HepG2 (cell line): Measurements from ENCODE around the gene RGS6. TPM values are rescaled to one million over a fixed set of nuclear protein-coding genes. Genes with fewer than 3 reads are reported as not detected.

Experiments used
- ATAC-seq: fragments of 200-7000 bp; cut with Tn5 transposase; 3 replicates; pipeline ENCODE4 v1.9.1; 2020; ENCODE audit warnings: mild to moderate bottlenecking, moderate library complexity
- BruUV-seq: library from RNA; stranded (reverse); fragments of 400-500 nt; replicated peaks from 2 replicates; lab custom pipeline; 2021; lab: Mats Ljungman, UMichigan
- CTCF ChIA-PET: fragments of 300-600 bp; formaldehyde crosslinking; extraction: SDS; loops from one replicate; lab custom pipeline; 2021; ENCODE audit warnings: low total read pairs, inconsistent platforms, low intra/inter-chr PET ratio; lab: Yijun Ruan, JAX
- POLR2A ChIA-PET: fragments of 350-600 bp; sonication (Branson Sonifier 250); formaldehyde crosslinking; loops from one replicate; lab custom pipeline; 2020; ENCODE audit warnings: antibody characterized with exemption, inconsistent platforms; lab: Yijun Ruan, JAX
- DNase-seq: peaks from one replicate; pipeline ENCODE4 v3.0.0-alpha.2; 2015; ENCODE audit warnings: low spot score
- FAIRE-seq: peaks from 3 replicates; lab custom pipeline; 2011; peaks lifted over from hg19 to GRCh38; lab: Jason Lieb, UNC
- H2AFZ ChIP-seq: one replicate; pipeline ENCODE4 v1.6.1; 2011; ENCODE audit warnings: low read length, inconsistent platforms
- H3K27ac ChIP-seq: fragments of 300-600 bp; 3 replicates; pipeline ENCODE4 v1.8.0; 2011; ENCODE audit warnings: mixed run types, mild to moderate bottlenecking, mixed read lengths, low read length, inconsistent platforms; ENCODE audit not compliant: insufficient read depth; ENCODE audit errors: extremely low read length
- H3K27me3 ChIP-seq, 2 experiments: fragments of 200-600 bp in 1 of 2; 2 replicates in 1 of 2; 3 replicates in 1 of 2; pipeline versions ENCODE4 v1.6.0 to v1.8.0; 2011; ENCODE audit warnings: low read length in 2 of 2, mild to moderate bottlenecking in 2 of 2, moderate library complexity in 2 of 2, inconsistent platforms in 1 of 2; ENCODE audit not compliant: insufficient read depth in 2 of 2, control insufficient read depth in 1 of 2
- H3K36me3 ChIP-seq, 2 experiments: fragments of 200-600 bp in 1 of 2; replicated peaks in 1 of 2; 2 replicates in 1 of 2; 3 replicates in 1 of 2; pipeline versions ENCODE4 v1.5.1 to v1.8.0; 2011; ENCODE audit warnings: low read length in 2 of 2, inconsistent platforms in 1 of 2; ENCODE audit not compliant: insufficient read depth in 2 of 2, control insufficient read depth in 1 of 2
- H3K4me1 ChIP-seq: 2 replicates; pipeline ENCODE4 v1.5.1; 2012; ENCODE audit warnings: low read length, inconsistent platforms; ENCODE audit not compliant: insufficient read depth
- H3K4me2 ChIP-seq: 2 replicates; pipeline ENCODE4 v1.6.0; 2011; ENCODE audit warnings: low read depth, low read length, inconsistent platforms
- H3K4me3 ChIP-seq, 3 experiments: fragments of 200-600 bp in 1 of 3; sonication (generic), shearing (Covaris generic) in 1 of 3; replicated peaks in 1 of 3; 2 replicates each; pipeline ENCODE4 v1.5.1; 2011 to 2016; ENCODE audit warnings: low read length in 3 of 3, inconsistent platforms in 2 of 3, low read depth in 2 of 3, mild to moderate bottlenecking in 2 of 3, control low read depth in 1 of 3, mixed read lengths in 1 of 3; ENCODE audit not compliant: insufficient read depth in 1 of 3
- H3K79me2 ChIP-seq: one replicate; pipeline ENCODE4 v1.6.1; 2011; ENCODE audit warnings: low read length, inconsistent platforms; ENCODE audit not compliant: insufficient read depth
- H3K9ac ChIP-seq: 2 replicates; pipeline ENCODE4 v1.6.0; 2011; ENCODE audit warnings: mild to moderate bottlenecking, low read depth, low read length, inconsistent platforms; ENCODE audit not compliant: insufficient read depth
- H3K9me3 ChIP-seq: 2 replicates; pipeline ENCODE4 v1.5.1; 2012; ENCODE audit warnings: mild to moderate bottlenecking, low read length
- H4K20me1 ChIP-seq: 2 replicates; pipeline ENCODE4 v1.6.0; 2011; ENCODE audit warnings: inconsistent platforms, mild to moderate bottlenecking, low read length, moderate library complexity; ENCODE audit not compliant: insufficient read depth
- GLI4 ChIP-seq: sonication (generic); formaldehyde crosslinking; IDR thresholded peaks from 2 replicates; pipeline ENCODE4 v1.5.1; 2020; ENCODE audit warnings: missing genetic modification reagents, mild to moderate bottlenecking, moderate library complexity, borderline replicate concordance
- PRDM10 ChIP-seq: sonication (generic); formaldehyde crosslinking; IDR thresholded peaks from 2 replicates; pipeline ENCODE4 v1.4.0; 2020; ENCODE audit warnings: low read depth, missing genetic modification reagents
- TBX3 ChIP-seq: fragments of 450-650 bp; IDR thresholded peaks from 2 replicates; pipeline ENCODE4 v1.6.1; 2017; ENCODE audit warnings: antibody characterized with exemption, mild to moderate bottlenecking, inconsistent platforms, borderline replicate concordance
- ZMYM2 ChIP-seq: sonication (generic); formaldehyde crosslinking; IDR thresholded peaks from 2 replicates; pipeline ENCODE4 v1.8.0; 2022; ENCODE audit warnings: mild to moderate bottlenecking, missing genetic modification reagents
- ZNF34 ChIP-seq: sonication (generic); formaldehyde crosslinking; IDR thresholded peaks from 2 replicates; pipeline ENCODE4 v1.4.0; 2020; ENCODE audit warnings: mild to moderate bottlenecking, missing genetic modification reagents, borderline replicate concordance
- ZNF350 ChIP-seq: sonication (generic); formaldehyde crosslinking; IDR thresholded peaks from 2 replicates; pipeline ENCODE4 v1.4.0; 2020; ENCODE audit warnings: mild to moderate bottlenecking, low read depth, missing genetic modification reagents, borderline replicate concordance
- ZNF430 ChIP-seq: sonication (generic); formaldehyde crosslinking; IDR thresholded peaks from 2 replicates; pipeline ENCODE4 v1.9.0; 2021; ENCODE audit warnings: mild to moderate bottlenecking, missing genetic modification reagents
- ZNF510 ChIP-seq: sonication (generic); formaldehyde crosslinking; IDR thresholded peaks from 2 replicates; pipeline ENCODE4 v1.4.0; 2020; ENCODE audit warnings: low read depth, mild to moderate bottlenecking, missing genetic modification reagents
- ZNF569 ChIP-seq: sonication (generic); formaldehyde crosslinking; IDR thresholded peaks from 2 replicates; pipeline ENCODE4 v1.5.0; 2020; ENCODE audit warnings: mild to moderate bottlenecking, missing genetic modification reagents, moderate library complexity, borderline replicate concordance
- ZNF670 ChIP-seq: sonication (generic); formaldehyde crosslinking; IDR thresholded peaks from 2 replicates; pipeline ENCODE4 v1.8.0; 2022; ENCODE audit warnings: mild to moderate bottlenecking, missing genetic modification reagents, borderline replicate concordance
- ZSCAN12 ChIP-seq: sonication (generic); formaldehyde crosslinking; IDR thresholded peaks from 2 replicates; pipeline ENCODE4 v1.9.0; 2021; ENCODE audit warnings: mild to moderate bottlenecking, missing genetic modification reagents
- ZUFSP ChIP-seq: sonication (generic); formaldehyde crosslinking; IDR thresholded peaks from 2 replicates; pipeline ENCODE4 v1.9.0; 2021; ENCODE audit warnings: missing genetic modification reagents, mild to moderate bottlenecking, borderline replicate concordance
- WGBS: methylation state at CpG from one replicate; pipeline ENCODE4 v1.1.6; 2017; ENCODE audit warnings: low lambda C conversion rate; 5-methylcytosine and 5-hydroxymethylcytosine counted together
- in situ Hi-C: cut with HindIII; loops from 2 replicates; pipeline ENCODE4 v1.10.0; 2017; ENCODE audit warnings: low pct_unique_long_range_greater_than_20kb; ENCODE audit not compliant: extremely low pct_ligation_motif_present
- intact Hi-C: fragments of 100-400 bp; cut with micrococcal nuclease; formaldehyde crosslinking; loops from one replicate; pipeline ENCODE4 v1.10.0; 2022; ENCODE audit not compliant: unreplicated experiment
- polyA plus RNA-seq, 8 experiments: library from polyadenylated mRNA; depleted of rRNA in 3 of 8; stranded (reverse) in 7 of 8; unstranded in 1 of 8; fragments of >200 nt; fragmentation: Illumina TruSeq in 4 of 8; extraction: Trizol in 4 of 8; gene quantifications; 2 replicates each; pipeline versions ENCODE4 v1.2.1 to v1.2.3, GENCODE V29; 2011 to 2016; ENCODE audit warnings: low read depth in 4 of 8, missing spikeins in 1 of 8, mixed read lengths in 1 of 8; ENCODE audit not compliant: insufficient read depth in 1 of 8
- total RNA-seq, 5 experiments: library from RNA; depleted of rRNA; stranded (reverse); fragments of >200 nt; fragmentation: Illumina TruSeq; extraction: Trizol; gene quantifications; 2 replicates each; pipeline ENCODE4 v1.2.3, GENCODE V29; 2016; ENCODE audit warnings: low read depth in 1 of 5
- TF ChIP-seq, protein P1 (sequence below): sonication (generic); formaldehyde crosslinking; IDR thresholded peaks from 2 replicates; pipeline ENCODE4 v1.5.0; 2020; ENCODE audit warnings: missing genetic modification reagents, mild to moderate bottlenecking, borderline replicate concordance
- TF ChIP-seq, protein P2 (sequence below): sonication (generic); formaldehyde crosslinking; IDR thresholded peaks from 2 replicates; pipeline ENCODE4 v1.8.1; 2023; ENCODE audit warnings: missing genetic modification reagents, mild to moderate bottlenecking, borderline replicate concordance

Gene RGS6
- total and polyA plus RNA-seq, 2 of the 13 experiments (the other 11 are each of a cell fraction or from before 2014, with no cell fraction given): not detected

GRCh38 chr14:72472845-72473244, 540.6 kb downstream of the RGS6 start (continued):
- TF ChIP-seq PRDM10 (CRISPR knock-in tag) (no peak), ZSCAN12 (no peak), ZNF350 (CRISPR knock-in tag) (no peak), GLI4 (CRISPR knock-in tag) (no peak), ZNF510 (CRISPR knock-in tag) (no peak)
- TF ChIP-seq, protein P1, sequence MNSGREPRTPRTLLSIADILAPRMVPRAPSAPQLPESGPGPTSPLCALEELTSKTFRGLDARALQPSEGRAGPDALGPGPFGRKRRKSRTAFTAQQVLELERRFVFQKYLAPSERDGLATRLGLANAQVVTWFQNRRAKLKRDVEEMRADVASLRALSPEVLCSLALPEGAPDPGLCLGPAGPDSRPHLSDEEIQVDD: no peak

DNA sequence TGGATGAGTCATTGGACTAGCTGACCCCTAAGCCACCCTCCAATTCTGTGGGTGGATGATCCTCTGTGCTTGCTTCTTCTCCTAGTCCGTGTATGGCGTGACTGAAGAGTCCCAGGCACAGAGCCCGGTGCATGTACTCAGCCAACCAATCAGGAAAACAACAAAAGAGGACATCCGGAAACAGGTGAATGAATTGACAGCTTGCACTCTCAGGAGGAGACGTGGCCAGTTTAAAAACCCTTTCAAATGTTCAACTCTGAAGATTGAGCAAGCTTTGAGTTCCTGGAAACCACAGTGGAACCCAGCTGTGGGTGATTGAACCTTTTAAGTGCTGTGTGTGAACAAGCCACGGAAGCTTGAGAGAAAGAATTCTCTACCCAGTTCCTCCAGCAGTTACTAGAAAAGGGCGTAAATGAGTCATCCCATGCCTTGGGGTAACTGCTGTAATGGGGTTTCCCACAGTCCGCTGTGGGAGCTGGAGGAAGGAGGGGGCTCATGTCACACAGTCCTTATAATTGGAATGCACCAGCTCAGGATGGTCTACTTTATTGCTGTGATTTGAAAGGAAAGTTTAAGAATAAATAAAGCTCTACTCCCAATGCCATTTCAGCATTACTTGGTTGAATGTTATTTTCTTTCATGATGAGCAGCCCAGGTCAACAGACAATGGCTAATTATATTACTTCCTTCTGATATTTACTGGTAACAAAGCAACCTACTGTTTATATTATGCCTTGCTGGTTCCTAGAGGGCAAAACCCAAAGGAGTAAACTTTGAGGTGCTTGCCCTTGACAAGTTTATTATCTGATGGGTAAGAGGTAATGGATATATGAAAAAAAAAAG, 544.6 kb downstream of the RGS6 start:
- Histone ChIP-seq H3K4me3 (no peak overlapping the region), H3K36me3 (no peaks in the 10 kb centered on the region), H4K20me1 (no peaks in the 10 kb centered on the region), H3K79me2 (no peaks in the 10 kb centered on the region), H2AFZ (no peak overlapping the region), H3K4me1 (no peaks in the 10 kb centered on the region), H3K9me3 (no peaks in the 10 kb centered on the region), H3K27ac (no peak overlapping the region), H3K27me3 (peaks cover 1 to 13% of the 10 kb centered on the region in 2 experiments; a peak in 4 of 5 replicates), H3K4me2 (no peak overlapping the region), H3K9ac (no peak overlapping the region)
- in situ Hi-C loops: no loop called here
- 5% methylated on average over 8 of the region's 8 CpGs for WGBS
- intact Hi-C loops: no loop called here
- ATAC-seq (no peak), DNase-seq (no peak), FAIRE-seq (no peak)
- POLR2A ChIA-PET: no interaction called here
- BruUV-seq: no TSS peak
- CTCF ChIA-PET: no interaction called here
- TF ChIP-seq ZUFSP (no peak), TBX3 (no peak), ZNF569 (CRISPR knock-in tag) (no peak), ZNF430 (no peak), ZMYM2 (no peak), ZNF34 (CRISPR knock-in tag) (no peak), ZNF670 (no peak)
- TF ChIP-seq, protein P2, sequence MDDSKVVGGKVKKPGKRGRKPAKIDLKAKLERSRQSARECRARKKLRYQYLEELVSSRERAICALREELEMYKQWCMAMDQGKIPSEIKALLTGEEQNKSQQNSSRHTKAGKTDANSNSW (CRISPR knock-in tag): no peak
